ENCODE data around the gene MYH3. TPM values are rescaled to one million over a fixed set of nuclear protein-coding genes. Genes with fewer than 3 reads are reported as not detected.

Gene MYH3
- total RNA-seq, 1 donor from 2014 or later: 1.7 TPM

- no peak for TF ChIP-seq CTCF (conservative IDR thresholded peaks at IDR 0.05; ENCODE audit: low read depth, low read length)
- H3K4me3 ChIP-seq (ENCODE audit: low read depth, low read length): no peak overlapping the region
- DNase-seq (ENCODE audit: low read depth): no peak
Measured at GRCh38 chr17:10585529-10585928, 71.6 kb downstream of the MYH3 start.

- TF ChIP-seq CTCF (conservative IDR thresholded peaks at IDR 0.05; ENCODE audit: low read depth, low read length): no peak
- no peak overlapping the region for H3K4me3 ChIP-seq (ENCODE audit: low read depth, low read length)
- DNase-seq (ENCODE audit: low read depth): no peak
Measured at GRCh38 chr17:10583834-10584233, 73.3 kb downstream of the MYH3 start.

- TF ChIP-seq CTCF (conservative IDR thresholded peaks at IDR 0.05; ENCODE audit: low read depth, low read length): no peak
- no peak overlapping the region for H3K4me3 ChIP-seq (ENCODE audit: low read depth, low read length)
- DNase-seq (ENCODE audit: low read depth): no peak
Measured at GRCh38 chr17:10579270-10579669, 77.8 kb downstream of the MYH3 start.

Other genes starting within 250 kb of the MYH3 start
- gene MYH8, start 235.4 kb downstream of the MYH3 start, total RNA-seq: not detected in 2 replicates
- not detected in 2 replicates for gene MYH4, start 187.8 kb downstream of the MYH3 start, total RNA-seq
- gene MYH1, start 138.8 kb downstream of the MYH3 start, total RNA-seq: not detected in 2 replicates
- gene MYH2, start 107.7 kb downstream of the MYH3 start, total RNA-seq: not detected in 2 replicates
- 33.7 and 37.6 TPM in 2 replicates for gene SCO1, start 40.2 kb upstream of the MYH3 start, total RNA-seq
- 5.7 and 9.4 TPM in 2 replicates for gene ADPRM, start 40.3 kb upstream of the MYH3 start, total RNA-seq
- gene TMEM220, start 72.7 kb upstream of the MYH3 start, total RNA-seq: 1.9 TPM in 1 of 2 replicates, not detected in the other
- not detected in 2 replicates for gene TMEM238L, start 146.8 kb upstream of the MYH3 start, total RNA-seq
- not detected in 2 replicates for gene PIRT, start 180.8 kb upstream of the MYH3 start, total RNA-seq